SW480 (cell line): Measurements from ENCODE around the gene MAN1C1.
"Not testable (repeated sequence)": the region's sequence is repeated elsewhere in the genome, so short reads cannot be mapped to it uniquely, and the experiment has no call there.

ENCODE experiments used
- DNase-seq: peaks from one replicate; pipeline ENCODE4 v3.0.0-alpha.2; 2016; ENCODE audit warnings: low spot score

The MAN1C1 gene

GRCh38 chr1:25583519-25584370 is 32.8 kb upstream of the MAN1C1 start:
- no peak for DNase-seq

- no peak for DNase-seq
Observed at GRCh38 chr1:25586181-25586588, 30.4 kb upstream of the MAN1C1 start.

- DNase-seq = peak; percentile 29
Observed at GRCh38 chr1:25587290-25587689, 29.3 kb upstream of the MAN1C1 start.

GRCh38 chr1:25588224-25588623 is 28.4 kb upstream of the MAN1C1 start:
- DNase-seq = not testable (repeated sequence)

GRCh38 chr1:25588786-25589185 is 27.8 kb upstream of the MAN1C1 start:
- DNase-seq = not testable (repeated sequence)

- no peak for DNase-seq
Observed at GRCh38 chr1:25590096-25590824, 26.3 kb upstream of the MAN1C1 start.

GRCh38 chr1:25593861-25594260 is 22.7 kb upstream of the MAN1C1 start:
- DNase-seq = no peak

- no peak for DNase-seq
Observed at GRCh38 chr1:25594971-25595370, 21.6 kb upstream of the MAN1C1 start.

- DNase-seq = not testable (repeated sequence)
Observed at GRCh38 chr1:25596641-25597040, 19.9 kb upstream of the MAN1C1 start.

- no peak for DNase-seq
Observed at GRCh38 chr1:25598879-25599278, 17.7 kb upstream of the MAN1C1 start.

GRCh38 chr1:25599969-25600610 is 16.5 kb upstream of the MAN1C1 start:
- DNase-seq = no peak

GRCh38 chr1:25600971-25601699 is 15.5 kb upstream of the MAN1C1 start:
- DNase-seq = not testable (repeated sequence)

GRCh38 chr1:25603779-25604538 is 12.6 kb upstream of the MAN1C1 start:
- not testable (repeated sequence) for DNase-seq

GRCh38 chr1:25607123-25607522 is 9.5 kb upstream of the MAN1C1 start:
- DNase-seq = no peak

GRCh38 chr1:25608488-25609178 is 8.0 kb upstream of the MAN1C1 start:
- DNase-seq = peak; percentile 86

- DNase-seq = no peak
Observed at GRCh38 chr1:25609921-25610320, 6.7 kb upstream of the MAN1C1 start.

- DNase-seq = no peak
Observed at GRCh38 chr1:25610822-25611630, 5.6 kb upstream of the MAN1C1 start.

- no peak for DNase-seq
Observed at GRCh38 chr1:25611843-25612242, 4.7 kb upstream of the MAN1C1 start.

- no peak for DNase-seq
Observed at GRCh38 chr1:25612421-25612820, 4.2 kb upstream of the MAN1C1 start.

- no peak for DNase-seq
Observed at GRCh38 chr1:25613091-25613490, 3.5 kb upstream of the MAN1C1 start.
